GM12892 (cell line): ENCODE results near the gene GDPD5.

Experiments used
- POLR2A ChIP-seq: IDR thresholded peaks from 2 replicates; pipeline ENCODE4 v1.6.1; 2011; ENCODE audit warnings: low read depth, low read length, control low read depth
- POLR2AphosphoS5 ChIP-seq: IDR thresholded peaks from 2 replicates; pipeline ENCODE4 v1.6.1; 2011; ENCODE audit warnings: low read depth, low read length, control low read depth

GRCh38 chr11:75474240-75474639, 51.5 kb downstream of the GDPD5 start:
- no peak for TF ChIP-seq POLR2A
- TF ChIP-seq POLR2AphosphoS5 = no peak
